Measurements from ENCODE around the gene COG7.
"Not testable (repeated sequence)": the region's sequence is repeated elsewhere in the genome, so short reads cannot be mapped to it uniquely, and the experiment has no call there.

Gene COG7

GRCh38 chr16:23384878-23385277 is 68.1 kb downstream of the COG7 start:
- DNase-seq (ENCODE audit: low spot score): no peak

GRCh38 chr16:23383881-23384280 is 69.1 kb downstream of the COG7 start:
- DNase-seq (ENCODE audit: low spot score): no peak

GRCh38 chr16:23382279-23382678 is 70.7 kb downstream of the COG7 start:
- DNase-seq (ENCODE audit: low spot score): no peak

GRCh38 chr16:23381702-23382101 is 71.3 kb downstream of the COG7 start:
- not testable (repeated sequence) for DNase-seq (ENCODE audit: low spot score)

GRCh38 chr16:23380501-23380951 is 72.5 kb downstream of the COG7 start:
- DNase-seq (ENCODE audit: low spot score): no peak

- no peak for DNase-seq (ENCODE audit: low spot score)
Observed at GRCh38 chr16:23379707-23380106, 73.3 kb downstream of the COG7 start.

- DNase-seq (ENCODE audit: low spot score): no peak
Observed at GRCh38 chr16:23378921-23379320, 74.1 kb downstream of the COG7 start.

- DNase-seq (ENCODE audit: low spot score): no peak
Observed at GRCh38 chr16:23378256-23378655, 74.7 kb downstream of the COG7 start.

GRCh38 chr16:23377071-23377931 is 75.7 kb downstream of the COG7 start:
- no peak for DNase-seq (ENCODE audit: low spot score)

GRCh38 chr16:23375643-23376042 is 77.3 kb downstream of the COG7 start:
- no peak for DNase-seq (ENCODE audit: low spot score)

GRCh38 chr16:23374721-23375510 is 78.1 kb downstream of the COG7 start:
- no peak for DNase-seq (ENCODE audit: low spot score)

- DNase-seq (ENCODE audit: low spot score): no peak
Observed at GRCh38 chr16:23373436-23374219, 79.4 kb downstream of the COG7 start.

GRCh38 chr16:23371368-23371767 is 81.6 kb downstream of the COG7 start:
- no peak for DNase-seq (ENCODE audit: low spot score)

GRCh38 chr16:23369416-23369815 is 83.6 kb downstream of the COG7 start:
- DNase-seq (ENCODE audit: low spot score): no peak

GRCh38 chr16:23368469-23368868 is 84.5 kb downstream of the COG7 start:
- DNase-seq (ENCODE audit: low spot score): no peak

- DNase-seq (ENCODE audit: low spot score): no peak
Observed at GRCh38 chr16:23367988-23368387, 85.0 kb downstream of the COG7 start.

- DNase-seq (ENCODE audit: low spot score): no peak
Observed at GRCh38 chr16:23367564-23367963, 85.4 kb downstream of the COG7 start.

- not testable (repeated sequence) for DNase-seq (ENCODE audit: low spot score)
Observed at GRCh38 chr16:23366341-23366740, 86.6 kb downstream of the COG7 start.

- DNase-seq (ENCODE audit: low spot score): no peak
Observed at GRCh38 chr16:23365602-23366240, 87.3 kb downstream of the COG7 start.

- no peak for DNase-seq (ENCODE audit: low spot score)
Observed at GRCh38 chr16:23362460-23363317, 90.3 kb downstream of the COG7 start.
